Muscle of leg (tissue), 11 donors: ENCODE results near the gene PLA2G6. TPM values are rescaled to one million over a fixed set of nuclear protein-coding genes. Genes with fewer than 3 reads are reported as not detected.

Source experiments
- DNase-seq: peaks from one replicate; pipeline ENCODE4 v3.0.0; 2013
- H3K27ac ChIP-seq: one replicate; pipeline ENCODE4 v1.5.1; 2013; ENCODE audit warnings: mild to moderate bottlenecking, low read length, control low read depth
- H3K27me3 ChIP-seq: one replicate; pipeline ENCODE4 v1.6.1; 2013; ENCODE audit warnings: low read length; ENCODE audit not compliant: control insufficient read depth, insufficient read depth
- H3K36me3 ChIP-seq: one replicate; pipeline ENCODE4 v1.6.1; 2013; ENCODE audit warnings: low read length; ENCODE audit not compliant: control insufficient read depth, insufficient read depth
- H3K4me1 ChIP-seq: one replicate; pipeline ENCODE4 v1.6.1; 2013; ENCODE audit warnings: low read length; ENCODE audit not compliant: control insufficient read depth, insufficient read depth
- H3K4me3 ChIP-seq: one replicate; pipeline ENCODE4 v1.5.1; 2013; ENCODE audit warnings: low read length, control low read depth
- H3K9me3 ChIP-seq: replicated peaks from 2 replicates; pipeline ENCODE4 v1.6.1; 2013; ENCODE audit warnings: low read depth, low read length; ENCODE audit not compliant: control insufficient read depth
- WGBS: methylation state at CpG from one replicate; pipeline ENCODE4 v1.1.5; 2013; ENCODE audit warnings: missing lambda C conversion rate; ENCODE audit not compliant: insufficient coverage; 5-methylcytosine and 5-hydroxymethylcytosine counted together
- polyA plus RNA-seq, 8 donors: library from polyadenylated mRNA; unstranded; fragments of 120-200 nt; gene quantifications; one replicate each; pipeline versions ENCODE4 v1.2.1 to v1.2.3, GENCODE V29; 2013; ENCODE audit warnings: inconsistent platforms in 1 of 8, low replicate concordance in 1 of 8; ENCODE audit not compliant: insufficient read length in 8 of 8, insufficient read depth in 1 of 8
- total RNA-seq: library from RNA; stranded (reverse); fragments of 120-200 nt; gene quantifications from one replicate; pipeline ENCODE4 v1.2.4, GENCODE V29; 2013

PLA2G6 gene
- total and polyA plus RNA-seq, 9 donors: 6.3 to 14.2 (median 10.1) TPM

DNA sequence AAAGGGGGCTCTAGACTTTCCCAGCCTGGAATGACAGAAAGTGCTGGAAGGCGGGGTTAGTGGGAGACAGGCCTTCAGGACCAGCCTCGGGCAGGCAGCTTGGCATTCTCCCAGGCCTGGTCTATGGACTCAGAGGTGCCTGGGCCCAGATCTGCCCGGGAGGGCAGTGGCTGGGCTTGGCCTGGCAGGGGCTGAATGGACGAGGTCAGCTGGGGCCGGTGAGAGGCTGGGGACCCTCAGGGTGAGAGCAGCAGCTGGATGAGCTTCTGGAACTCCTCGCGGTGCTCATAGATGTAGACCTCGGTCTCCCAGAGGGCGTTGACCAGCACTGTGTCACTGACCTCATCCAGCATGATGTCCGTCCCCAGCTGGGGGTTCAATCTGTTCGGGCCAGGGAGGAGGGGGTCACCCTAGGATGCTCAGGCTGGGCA lies 69.7 kb downstream of the PLA2G6 start:
- DNase-seq: no peak
- no peaks in the 10 kb centered on the region for H3K9me3 ChIP-seq
- peaks cover 53% of the 10 kb centered on the region for H3K4me1 ChIP-seq
- no peaks in the 10 kb centered on the region for H3K36me3 ChIP-seq
- 73% methylated on average over 11 of the region's 11 CpGs for WGBS
- H3K4me3 ChIP-seq: no peak overlapping the region
- H3K27ac ChIP-seq: no peak overlapping the region
- no peaks in the 10 kb centered on the region for H3K27me3 ChIP-seq

DNA sequence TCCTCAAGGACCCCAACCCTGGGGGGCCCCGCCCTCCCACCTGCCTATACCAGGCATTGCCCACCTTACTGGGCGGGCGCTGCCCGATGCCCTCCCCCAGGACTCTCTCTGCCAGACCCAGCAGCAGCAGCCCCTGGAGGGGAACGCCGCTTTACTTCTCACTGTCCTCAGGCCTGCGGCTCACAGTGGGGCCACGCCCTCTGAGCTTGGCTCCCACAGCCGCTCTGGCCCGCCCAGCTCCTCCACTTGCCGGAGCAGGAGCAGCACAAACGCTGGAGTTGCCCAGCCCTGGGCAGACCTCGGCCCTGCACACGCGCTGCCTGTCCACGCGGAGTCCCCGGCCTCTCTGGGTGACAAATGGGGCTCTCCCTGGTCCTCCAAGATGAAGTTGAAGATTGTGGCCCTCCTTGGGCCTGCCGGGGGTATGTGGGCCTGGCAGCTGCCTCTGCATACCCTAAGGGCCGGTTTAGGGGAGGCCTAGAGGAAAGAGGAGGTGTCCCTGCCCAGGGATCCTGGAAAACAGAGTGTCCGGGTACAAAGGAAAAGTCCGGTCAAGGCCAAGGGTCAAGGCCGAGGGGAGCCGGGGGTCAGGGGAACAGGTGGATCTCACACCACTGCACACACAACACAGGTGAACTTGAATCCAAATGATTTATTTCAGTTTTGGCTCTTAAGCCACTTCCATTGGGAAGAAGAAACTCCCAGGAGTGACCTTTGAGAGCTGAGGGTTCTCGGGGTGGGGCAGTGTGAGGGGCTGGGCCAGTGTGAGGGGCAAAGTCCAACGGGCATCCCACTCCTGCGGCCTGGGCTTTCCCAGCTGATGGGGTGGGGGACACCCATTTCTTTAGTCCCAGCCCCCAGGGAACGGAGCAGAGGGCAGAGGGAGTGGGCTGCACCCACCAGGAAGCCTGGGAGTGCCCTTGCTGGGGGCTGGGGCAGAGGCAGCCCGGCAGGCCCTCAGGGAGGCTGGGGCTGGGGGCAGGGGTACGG lies 70.5 kb downstream of the PLA2G6 start:
- Histone ChIP-seq H3K36me3 (no peaks in the 10 kb centered on the region), H3K4me1 (peaks cover 56% of the 10 kb centered on the region), H3K27ac (no peak overlapping the region), H3K9me3 (no peaks in the 10 kb centered on the region), H3K4me3 (no peak overlapping the region), H3K27me3 (no peaks in the 10 kb centered on the region)
- DNase-seq: no peak
- WGBS: 57% methylated on average over 20 of the region's 30 CpGs

DNA sequence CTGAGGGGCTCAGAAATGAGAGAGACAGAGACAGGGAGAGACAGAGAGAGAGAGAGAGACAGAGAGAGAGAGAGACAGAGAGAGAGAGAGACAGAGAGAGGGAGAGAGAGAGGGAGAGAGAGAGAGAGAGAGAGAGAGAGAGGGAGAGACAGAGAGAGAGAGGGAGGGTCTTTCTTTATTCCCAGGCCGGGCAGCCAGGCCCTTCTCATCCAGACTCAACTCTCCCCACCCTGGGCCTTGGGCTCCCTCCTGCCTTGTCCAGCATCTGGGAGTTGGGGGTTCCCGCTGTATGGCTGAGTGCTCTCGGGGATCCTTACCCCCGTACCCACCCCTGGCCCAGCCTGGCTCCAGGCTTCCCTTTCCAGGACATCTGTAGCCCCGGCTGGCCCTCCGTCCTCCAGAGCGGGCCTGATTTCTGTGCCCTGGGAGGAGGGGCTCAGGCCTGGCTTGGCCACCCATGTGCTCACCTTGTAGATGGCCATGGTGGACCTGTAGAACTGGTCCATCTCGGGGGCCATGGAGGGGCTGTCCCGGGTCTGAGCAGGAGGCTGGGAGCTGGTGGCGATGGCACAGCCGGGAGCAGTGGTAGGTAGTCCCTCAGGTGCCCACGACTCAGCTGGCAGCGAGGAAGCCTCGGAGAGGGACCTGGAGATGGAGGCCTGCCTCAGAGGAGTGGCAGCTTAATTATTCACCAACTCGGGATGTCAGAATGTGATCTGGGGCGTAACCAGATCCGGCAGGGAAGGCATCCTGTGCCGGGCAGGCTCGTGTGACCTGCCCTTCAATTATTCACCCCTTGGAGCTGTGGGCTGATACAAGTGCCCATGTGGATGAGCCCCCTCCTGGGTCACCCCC lies 71.4 kb downstream of the PLA2G6 start, which contains the start of gene BAIAP2L2:
BAIAP2L2 (minus strand) TSS at position 677 of the 855 bp plus-strand sequence; CDS start at position 518, 159 bp downstream.
- WGBS: 73% methylated on average over 16 of the region's 19 CpGs
- no peak for DNase-seq
- no peak within 1 kb of the TSS for H3K4me3 ChIP-seq

DNA sequence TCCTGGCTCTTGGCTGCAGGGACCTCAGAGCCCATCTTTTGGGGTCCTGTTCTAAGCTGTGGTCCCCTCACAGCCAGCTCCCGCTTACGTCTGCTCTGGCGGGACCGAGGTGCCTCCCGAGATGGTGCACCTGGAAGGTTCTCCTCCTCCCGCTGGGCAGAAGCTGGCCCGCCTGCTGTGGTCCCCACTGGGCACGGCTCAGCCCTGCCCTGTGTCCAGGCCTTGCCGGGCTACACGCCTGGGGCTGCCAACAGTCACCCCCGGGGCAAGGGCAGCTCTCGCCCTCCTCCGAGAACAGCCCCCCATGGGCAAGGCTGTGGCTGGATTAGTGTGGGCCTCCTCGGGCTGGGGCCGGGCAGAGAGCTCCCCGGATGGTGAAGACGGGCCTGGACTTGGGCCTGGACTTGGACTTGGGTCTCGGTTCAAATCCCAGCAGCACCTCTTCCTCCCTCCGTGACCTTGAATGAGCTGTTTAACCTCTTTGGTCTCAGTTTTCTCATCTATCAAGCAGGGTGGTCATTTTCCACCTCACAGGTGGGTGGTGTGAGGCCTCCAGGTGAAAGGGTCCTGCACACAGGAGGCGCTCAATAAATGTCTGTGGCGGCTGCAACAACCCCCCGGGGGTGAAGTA lies 72.1 kb downstream of the PLA2G6 start:
- Histone ChIP-seq H3K4me1 (peaks cover 48% of the 10 kb centered on the region), H3K36me3 (no peaks in the 10 kb centered on the region), H3K27ac (no peak overlapping the region), H3K9me3 (no peaks in the 10 kb centered on the region), H3K4me3 (no peak overlapping the region), H3K27me3 (no peaks in the 10 kb centered on the region)
- DNase-seq: no peak
- WGBS: 79% methylated on average over 14 of the region's 22 CpGs

More for the DNA sequence above, 71.4 kb downstream of the PLA2G6 start, which contains the start of gene BAIAP2L2:
- no peaks in the 10 kb centered on the region for H3K9me3 ChIP-seq
- H3K27ac ChIP-seq: no peak within 1 kb of the TSS
- H3K27me3 ChIP-seq: no peaks in the 10 kb centered on the region
- H3K4me1 ChIP-seq: peaks cover 55% of the 10 kb centered on the region
- H3K36me3 ChIP-seq: no peaks in the 10 kb centered on the region

DNA sequence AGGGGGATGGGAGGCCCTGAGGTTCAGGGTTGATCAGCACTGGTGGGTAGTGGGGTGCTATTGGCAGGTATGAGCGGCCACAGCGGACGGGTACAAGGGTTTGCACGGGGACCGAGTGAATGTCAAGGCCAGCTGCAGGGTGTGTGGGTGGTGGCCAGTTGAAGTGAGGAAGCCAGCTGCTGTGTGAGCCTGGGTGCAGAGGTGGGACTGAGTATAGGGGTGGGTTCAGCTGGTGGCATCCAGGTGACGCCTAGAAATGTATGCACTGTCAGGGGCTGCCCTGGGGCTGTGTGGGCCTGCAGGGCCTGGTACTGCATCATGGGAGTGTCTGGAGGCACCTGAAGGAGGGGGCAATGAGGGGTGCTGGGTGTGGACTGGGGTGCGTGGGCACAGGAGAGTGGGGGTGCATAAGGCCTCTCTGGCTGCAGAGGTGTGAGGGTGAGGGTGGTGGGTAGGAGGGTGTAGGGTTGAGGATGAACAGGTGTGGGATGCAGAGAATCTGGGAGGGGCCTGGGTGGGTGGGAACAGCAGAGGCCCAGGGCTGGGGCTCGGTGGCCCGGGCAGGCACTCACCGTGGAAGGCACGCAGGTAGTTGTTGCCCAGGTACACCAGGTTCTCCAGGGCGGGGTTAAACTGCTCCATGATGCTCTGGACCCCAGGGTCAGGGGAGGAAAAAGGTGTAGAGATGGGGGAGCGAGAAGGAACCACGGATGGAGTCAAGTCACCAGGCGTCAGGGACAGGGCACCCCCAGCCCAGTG lies 72.9 kb downstream of the PLA2G6 start:
- Histone ChIP-seq H3K27me3 (no peaks in the 10 kb centered on the region), H3K27ac (no peak overlapping the region), H3K9me3 (no peaks in the 10 kb centered on the region), H3K36me3 (no peaks in the 10 kb centered on the region), H3K4me3 (no peak overlapping the region), H3K4me1 (peaks cover 42% of the 10 kb centered on the region)
- no peak for DNase-seq
- WGBS: 78% methylated on average over 12 of the region's 15 CpGs

DNA sequence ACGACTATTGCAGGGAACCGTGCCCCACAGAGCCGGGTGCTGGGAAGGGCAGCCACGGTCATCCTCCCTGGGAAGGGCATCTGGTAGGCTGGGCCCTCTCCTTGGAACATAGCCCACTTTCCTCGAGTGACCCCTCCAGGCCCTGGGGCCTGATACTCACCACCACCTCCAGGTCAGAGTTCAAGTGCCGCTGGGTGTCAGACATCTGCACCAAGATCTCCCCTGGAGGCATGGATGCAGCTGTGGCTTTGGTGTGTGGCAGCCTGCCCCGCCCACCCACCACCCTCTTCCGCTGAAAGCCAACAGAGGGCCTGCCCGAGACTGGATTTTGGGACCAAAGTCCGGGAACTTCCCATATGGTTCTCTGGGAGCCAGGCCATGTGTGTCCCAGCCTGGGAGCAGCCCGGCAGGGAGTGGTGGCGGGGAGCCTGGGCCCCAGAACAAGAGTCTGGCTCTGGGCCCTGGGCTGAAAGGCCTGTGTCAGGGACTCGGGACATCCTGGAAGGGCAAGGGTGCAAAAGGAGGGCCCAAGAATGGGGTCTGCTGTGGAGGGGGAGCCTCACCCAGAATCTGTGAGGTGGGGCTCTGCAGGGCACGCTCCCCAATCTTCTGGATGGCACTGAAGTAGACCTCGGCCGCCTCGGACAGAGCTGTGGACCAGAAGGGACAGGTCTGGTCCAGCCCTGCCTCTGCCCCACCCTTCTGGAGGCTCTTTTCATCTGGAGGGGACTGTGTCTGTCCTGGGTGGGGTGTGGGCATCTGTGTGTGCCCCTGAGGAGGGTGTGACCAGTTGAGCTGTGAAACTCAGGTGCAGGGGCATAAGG lies 73.7 kb downstream of the PLA2G6 start:
- Histone ChIP-seq H3K27ac (no peak overlapping the region), H3K9me3 (no peaks in the 10 kb centered on the region), H3K4me1 (peaks cover 36% of the 10 kb centered on the region), H3K4me3 (no peak overlapping the region), H3K27me3 (no peaks in the 10 kb centered on the region), H3K36me3 (no peaks in the 10 kb centered on the region)
- 43% methylated on average over 15 of the region's 17 CpGs for WGBS
- peak; percentile 61 for DNase-seq

DNA sequence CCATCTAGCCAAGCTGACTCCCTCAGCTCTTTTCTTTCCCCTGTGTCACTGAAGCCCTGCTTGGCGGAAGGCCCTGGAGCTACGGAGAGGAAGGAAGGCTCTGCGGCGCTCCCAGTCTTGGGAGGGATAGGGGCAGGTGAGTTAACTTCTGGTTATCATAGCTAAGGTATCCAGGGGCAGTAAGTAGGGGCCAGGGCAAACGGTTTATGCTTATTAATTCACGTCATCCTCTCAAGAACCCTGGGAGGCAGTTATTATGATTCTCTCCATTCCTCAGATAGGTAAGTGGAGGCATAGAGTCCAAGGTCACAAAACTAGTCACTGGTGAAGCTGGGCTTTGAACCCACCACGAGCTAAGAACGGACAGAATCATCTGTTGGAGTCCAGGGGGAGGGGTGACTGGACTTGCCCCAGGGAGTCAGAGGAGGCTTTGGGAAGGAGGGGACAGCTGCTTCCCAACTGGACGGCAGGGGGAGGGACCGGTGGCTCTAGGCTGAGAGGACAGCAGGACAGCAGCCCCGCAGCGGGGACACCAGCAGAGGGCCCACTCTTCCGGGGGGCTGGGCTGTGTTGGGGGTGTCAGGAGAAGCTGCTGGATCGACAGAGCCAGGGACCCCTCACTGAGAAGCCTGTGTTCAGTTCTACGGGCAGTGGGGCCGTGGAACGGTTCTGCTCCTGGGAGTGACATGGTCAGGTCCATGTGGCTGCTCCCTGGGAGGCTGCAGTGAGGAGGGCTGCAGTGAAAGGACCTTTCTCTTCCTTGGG lies 74.6 kb downstream of the PLA2G6 start:
- Histone ChIP-seq H3K27me3 (no peaks in the 10 kb centered on the region), H3K9me3 (no peaks in the 10 kb centered on the region), H3K27ac (no peak overlapping the region), H3K4me3 (no peak overlapping the region), H3K4me1 (peaks cover 32% of the 10 kb centered on the region), H3K36me3 (no peaks in the 10 kb centered on the region)
- 41% methylated on average over 13 of the region's 17 CpGs for WGBS
- no peak for DNase-seq

DNA sequence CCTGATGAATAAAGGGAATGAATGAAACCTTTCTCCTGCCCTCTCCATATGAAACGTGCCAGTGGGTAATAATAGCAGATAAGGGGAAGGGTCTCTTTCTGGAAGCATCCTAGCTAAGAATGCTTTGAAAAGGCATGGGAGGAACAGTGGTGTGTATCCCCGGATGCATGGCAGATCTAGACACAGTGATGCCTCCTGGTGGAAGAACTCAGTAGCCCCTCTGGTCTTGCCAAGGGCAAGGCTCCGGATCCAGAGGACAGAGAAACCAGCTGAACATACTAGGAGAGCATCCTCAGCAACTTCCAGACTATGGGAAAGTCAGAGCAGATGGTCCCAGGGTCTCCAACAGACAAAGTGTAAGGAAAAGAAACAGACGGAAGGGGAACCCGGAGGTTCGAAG lies 77.5 kb downstream of the PLA2G6 start:
- WGBS: 39% methylated on average over 2 of the region's 6 CpGs
- Histone ChIP-seq H3K27me3 (no peaks in the 10 kb centered on the region), H3K36me3 (no peaks in the 10 kb centered on the region), H3K4me3 (no peak overlapping the region), H3K27ac (no peak overlapping the region), H3K4me1 (peaks cover 19% of the 10 kb centered on the region), H3K9me3 (no peaks in the 10 kb centered on the region)
- no peak for DNase-seq
